HFF-Myc (cell line): Measurements from ENCODE around the gene GMDS.

Experiments
- DNase-seq: peaks from one replicate; pipeline ENCODE4 v3.0.0-alpha.2; 2011; ENCODE audit warnings: low read depth; ENCODE audit errors: extremely low read depth
- H3K4me3 ChIP-seq: replicated peaks from 2 replicates; pipeline ENCODE4 v1.5.1; 2011; ENCODE audit warnings: low read depth, mild to moderate bottlenecking, control low read depth, low read length
- CTCF ChIP-seq: IDR thresholded peaks from 2 replicates; pipeline ENCODE4 v1.5.1; 2012; ENCODE audit warnings: mild to moderate bottlenecking, low read depth, low read length, control low read depth; ENCODE audit errors: missing control alignments

The GMDS gene

GRCh38 chr6:2099870-2100269, 145.5 kb downstream of the GMDS start:
- no peak overlapping the region for H3K4me3 ChIP-seq
- no peak for TF ChIP-seq CTCF
- no peak for DNase-seq

GRCh38 chr6:2097464-2097863, 147.9 kb downstream of the GMDS start:
- H3K4me3 ChIP-seq: no peak overlapping the region
- TF ChIP-seq CTCF: no peak
- DNase-seq: no peak

- no peak for TF ChIP-seq CTCF
- H3K4me3 ChIP-seq: no peak overlapping the region
- no peak for DNase-seq
Observed at GRCh38 chr6:2094642-2095041, 150.8 kb downstream of the GMDS start.

- H3K4me3 ChIP-seq: no peak overlapping the region
- no peak for TF ChIP-seq CTCF
- DNase-seq: no peak
Observed at GRCh38 chr6:2086326-2086965, 159.0 kb downstream of the GMDS start.

- no peak for TF ChIP-seq CTCF
- DNase-seq: no peak
Observed at GRCh38 chr6:2085657-2086056, 159.7 kb downstream of the GMDS start.

GRCh38 chr6:2081155-2082138, 164.0 kb downstream of the GMDS start:
- no peak for TF ChIP-seq CTCF
- DNase-seq: no peak
- H3K4me3 ChIP-seq: no peak overlapping the region

More at GRCh38 chr6:2085657-2086056, 159.7 kb downstream of the GMDS start:
- H3K4me3 ChIP-seq: no peak overlapping the region
